GM21360 (cell line): ENCODE data around the gene MGAT4C.
"Not testable (repeated sequence)": the region's sequence is repeated elsewhere in the genome, so short reads cannot be mapped to it uniquely, and the experiment has no call there.

Experiments used
- ATAC-seq: cut with Tn5 transposase; IDR thresholded peaks from one replicate; pipeline ENCODE4 v1.9.1; 2021; ENCODE audit warnings: mild to moderate bottlenecking, moderate library complexity; ENCODE audit not compliant: unreplicated experiment

Gene MGAT4C

GRCh38 chr12:86139671-86140070 is 116.5 kb downstream of the MGAT4C start:
- no peak for ATAC-seq

GRCh38 chr12:86138770-86139169 is 117.4 kb downstream of the MGAT4C start:
- no peak for ATAC-seq

GRCh38 chr12:86137936-86138335 is 118.3 kb downstream of the MGAT4C start:
- ATAC-seq, result no peak

GRCh38 chr12:86134561-86134960 is 121.6 kb downstream of the MGAT4C start:
- ATAC-seq, result no peak

GRCh38 chr12:86126900-86127299 is 129.3 kb downstream of the MGAT4C start:
- not testable (repeated sequence) for ATAC-seq

- ATAC-seq, result no peak
Measured at GRCh38 chr12:86122846-86123468, 133.2 kb downstream of the MGAT4C start.

GRCh38 chr12:86118161-86118560 is 138.0 kb downstream of the MGAT4C start:
- no peak for ATAC-seq

GRCh38 chr12:86117711-86118110 is 138.5 kb downstream of the MGAT4C start:
- no peak for ATAC-seq

GRCh38 chr12:86104087-86104486 is 152.1 kb downstream of the MGAT4C start:
- ATAC-seq, result no peak

- no peak for ATAC-seq
Measured at GRCh38 chr12:86097161-86097560, 159.0 kb downstream of the MGAT4C start.

- ATAC-seq, result no peak
Measured at GRCh38 chr12:86091681-86092080, 164.5 kb downstream of the MGAT4C start.

GRCh38 chr12:86081843-86082242 is 174.3 kb downstream of the MGAT4C start:
- ATAC-seq, result no peak

- not testable (repeated sequence) for ATAC-seq
Measured at GRCh38 chr12:86059052-86059451, 197.1 kb downstream of the MGAT4C start.

GRCh38 chr12:86057092-86057845 is 198.9 kb downstream of the MGAT4C start:
- ATAC-seq, result no peak

GRCh38 chr12:86052921-86053320 is 203.3 kb downstream of the MGAT4C start:
- no peak for ATAC-seq

- no peak for ATAC-seq
Measured at GRCh38 chr12:86050010-86050409, 206.2 kb downstream of the MGAT4C start.

- ATAC-seq, result no peak
Measured at GRCh38 chr12:86044396-86044795, 211.8 kb downstream of the MGAT4C start.

- ATAC-seq, result no peak
Measured at GRCh38 chr12:86042062-86042461, 214.1 kb downstream of the MGAT4C start.

- ATAC-seq, result no peak
Measured at GRCh38 chr12:86018361-86018760, 237.8 kb downstream of the MGAT4C start.

GRCh38 chr12:86015026-86015425 is 241.2 kb downstream of the MGAT4C start:
- ATAC-seq, result no peak

- no peak for ATAC-seq
Measured at GRCh38 chr12:86006727-86007126, 249.5 kb downstream of the MGAT4C start.

GRCh38 chr12:85998074-85998473 is 258.1 kb downstream of the MGAT4C start:
- ATAC-seq, result no peak

GRCh38 chr12:85996280-85996679 is 259.9 kb downstream of the MGAT4C start:
- no peak for ATAC-seq
